Esophagus mucosa (tissue), 1 donor: Measurements from ENCODE around the gene AK8. TPM values are rescaled to one million over a fixed set of nuclear protein-coding genes. Genes with fewer than 3 reads are reported as not detected.
A peak's percentile ranks its signal among the peaks of the same experiment; 100 is the strongest.

Experiments used
- ATAC-seq: fragments of 200-7000 bp; cut with Tn5 transposase; one replicate; pipeline ENCODE4 v1.9.1; 2020
- total RNA-seq: library from RNA; stranded (reverse); gene quantifications from one replicate; pipeline ENCODE4 v1.2.4, GENCODE V29; 2023
- donor health status: DM: yes; HTN: yes; CAD: no.

AK8 gene
- total RNA-seq, 1 donor from 2014 or later: 1.7 TPM

DNA sequence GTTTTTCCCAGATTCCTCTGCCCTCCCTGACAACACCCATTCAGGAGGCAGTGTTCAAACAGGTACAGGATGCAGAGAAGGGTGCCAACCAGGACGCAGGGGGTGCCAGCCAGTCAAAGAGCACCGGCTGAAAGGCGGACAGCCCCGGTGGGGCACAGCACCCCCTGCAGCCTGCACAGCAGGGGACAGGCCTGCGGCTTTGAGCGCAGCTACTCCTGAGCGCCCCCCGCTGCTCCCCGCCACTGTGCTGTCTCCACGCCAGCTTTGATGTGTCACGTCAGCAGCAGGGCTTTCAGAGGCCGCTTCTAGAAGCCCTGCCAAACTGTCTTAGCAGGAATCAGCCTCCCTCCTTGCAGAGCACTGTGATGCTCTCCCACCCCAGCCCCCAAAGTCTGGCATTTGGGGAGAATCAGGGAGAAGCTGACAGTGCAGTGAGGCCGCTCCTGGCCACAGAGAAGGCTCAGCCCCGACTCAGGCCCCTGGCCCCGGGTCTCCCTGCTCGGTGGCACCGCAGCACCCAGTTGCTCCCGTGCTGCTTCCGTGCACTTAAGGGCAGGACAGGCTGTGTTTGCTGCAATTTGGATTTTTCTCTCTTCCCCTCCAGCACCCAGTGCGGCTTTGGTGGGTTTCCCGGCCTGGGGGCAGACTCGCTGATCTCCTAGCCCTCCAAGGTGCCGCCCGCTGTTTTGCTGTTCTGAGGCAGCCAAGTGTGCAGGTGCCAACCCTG is 20.3 kb downstream of the AK8 start:
- peak; percentile 38 for ATAC-seq

DNA sequence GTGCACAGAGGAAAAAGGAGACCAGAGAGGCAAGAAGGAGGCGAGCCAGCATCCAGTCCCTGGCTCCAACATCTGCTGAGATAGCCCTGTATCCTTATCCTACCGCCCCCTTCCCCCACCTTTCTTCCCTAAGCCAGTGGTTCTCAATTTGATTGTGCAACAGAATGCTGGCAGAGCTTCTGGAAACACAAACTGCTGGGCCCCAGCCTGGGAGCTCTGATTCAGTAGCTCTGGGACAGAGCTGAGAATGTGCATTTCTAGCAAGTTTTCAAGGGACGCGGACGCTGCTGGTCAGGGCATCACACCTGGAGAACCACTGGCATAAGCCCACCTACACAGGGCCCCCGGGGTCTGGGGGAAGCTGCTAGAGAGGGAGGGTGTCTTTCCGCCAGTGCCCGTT is 21.1 kb downstream of the AK8 start:
- ATAC-seq: no peak

DNA sequence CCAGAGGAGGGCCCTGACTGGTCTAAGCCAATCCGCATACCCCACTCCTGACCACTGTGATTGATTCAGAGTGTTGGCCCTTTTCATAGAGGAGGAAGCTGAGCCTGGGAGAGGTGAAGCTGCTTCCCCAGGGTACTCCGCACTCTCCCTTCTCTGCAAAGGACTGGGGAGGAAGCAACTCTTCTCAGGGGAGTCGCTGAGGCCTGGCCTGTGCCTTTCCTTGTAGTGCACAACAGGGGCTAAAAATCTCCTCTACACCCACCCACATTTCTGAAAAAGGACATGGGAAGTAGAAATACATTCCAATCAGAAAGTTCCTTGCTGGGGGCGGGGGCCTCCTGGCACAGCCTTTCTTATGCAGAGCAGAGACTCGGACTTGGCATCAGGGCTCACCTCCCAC is 22.2 kb downstream of the AK8 start:
- no peak for ATAC-seq

DNA sequence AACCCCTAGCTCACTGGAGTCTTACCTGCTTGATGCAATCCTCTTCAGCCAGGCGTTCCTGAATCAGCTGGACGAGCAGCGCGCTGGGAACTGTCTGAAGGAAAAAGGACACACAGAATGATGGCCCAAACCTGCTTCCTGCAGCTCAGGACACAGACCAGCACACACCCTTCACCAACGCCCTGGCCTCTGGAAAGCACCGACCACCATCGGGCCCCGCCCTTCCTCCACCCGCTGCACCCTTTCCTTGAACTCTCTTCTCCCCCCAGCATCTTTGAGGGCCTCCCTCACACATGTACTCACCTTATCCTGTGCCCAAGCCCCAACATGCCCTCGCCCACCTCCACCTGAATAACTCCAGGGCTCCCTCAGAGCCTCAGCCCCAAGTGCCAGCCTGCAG is 23.3 kb downstream of the AK8 start:
- peak; percentile 24 for ATAC-seq

DNA sequence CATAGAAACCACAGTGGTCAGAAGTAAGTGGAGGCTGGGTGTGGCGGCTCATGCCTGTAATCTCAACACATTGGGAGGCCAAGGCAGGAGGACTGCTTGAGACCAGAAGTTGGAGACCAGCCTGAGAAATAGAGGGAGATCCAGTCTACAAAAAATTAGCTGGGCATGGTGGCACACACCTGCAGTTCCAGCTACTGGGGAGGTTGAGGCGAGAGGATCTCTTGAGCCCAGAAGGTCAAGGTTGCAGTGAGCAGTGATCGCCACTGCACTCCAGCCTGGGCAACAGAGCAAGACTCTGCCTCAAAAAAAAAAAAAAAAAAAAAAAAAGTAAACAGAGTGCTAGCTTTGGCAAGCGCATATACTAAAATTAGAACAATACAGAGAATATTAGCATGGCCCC is 24.6 kb downstream of the AK8 start:
- no peak for ATAC-seq

DNA sequence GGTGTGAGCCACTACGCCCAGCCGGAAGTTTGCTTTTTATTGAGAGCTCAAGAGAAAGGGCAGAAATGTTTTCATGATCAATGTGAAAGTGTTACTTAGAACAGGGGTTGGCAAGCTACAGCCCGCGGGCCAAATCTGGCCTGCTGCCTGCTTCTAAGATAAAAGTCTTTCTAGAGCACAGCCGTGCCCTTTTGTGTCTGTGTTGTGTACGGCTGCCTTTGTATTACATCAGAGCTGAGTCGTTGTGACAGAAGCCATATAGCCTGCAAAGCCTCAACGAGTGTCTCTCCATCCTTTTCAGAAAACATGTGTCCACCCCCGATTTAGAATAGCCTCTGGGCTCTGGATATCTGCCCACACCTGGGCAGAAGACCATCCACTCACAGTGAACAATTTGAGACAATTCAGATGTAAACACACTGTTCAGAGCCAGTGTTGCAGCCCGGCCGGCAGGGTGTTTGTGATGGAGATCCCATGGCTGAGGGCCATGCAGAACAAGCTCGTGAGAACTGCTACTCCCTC is 28.8 kb downstream of the AK8 start:
- peak; percentile 71 for ATAC-seq

DNA sequence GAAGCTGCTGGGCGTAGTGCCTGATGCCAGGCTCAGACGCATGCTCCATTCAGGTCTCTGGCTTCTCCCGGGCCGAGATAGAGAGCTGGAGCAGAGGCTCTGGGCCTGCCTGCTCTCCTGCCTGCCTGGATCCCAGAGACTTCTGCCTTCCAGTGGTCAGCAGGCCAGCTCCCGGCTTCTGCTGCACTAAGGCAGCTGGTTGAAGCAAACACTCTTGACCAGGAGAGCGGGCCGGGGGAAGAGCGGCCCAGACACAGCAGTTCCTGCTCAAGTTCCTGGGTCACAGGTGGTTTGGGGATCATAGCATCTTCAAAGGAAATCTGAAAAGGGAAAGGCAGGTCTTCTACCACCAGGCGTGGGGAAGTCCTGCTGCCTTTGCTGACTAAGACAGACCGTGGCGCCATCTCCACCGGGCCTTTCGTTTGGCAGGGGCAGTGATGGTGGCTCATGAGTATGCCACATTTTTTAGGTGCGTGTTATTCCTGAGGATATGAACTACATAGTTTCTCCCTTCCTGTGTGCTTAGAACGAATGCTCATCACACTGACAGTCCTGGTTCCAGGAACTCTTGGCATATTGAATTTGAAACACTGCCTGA is 31.1 kb downstream of the AK8 start:
- no peak for ATAC-seq

DNA sequence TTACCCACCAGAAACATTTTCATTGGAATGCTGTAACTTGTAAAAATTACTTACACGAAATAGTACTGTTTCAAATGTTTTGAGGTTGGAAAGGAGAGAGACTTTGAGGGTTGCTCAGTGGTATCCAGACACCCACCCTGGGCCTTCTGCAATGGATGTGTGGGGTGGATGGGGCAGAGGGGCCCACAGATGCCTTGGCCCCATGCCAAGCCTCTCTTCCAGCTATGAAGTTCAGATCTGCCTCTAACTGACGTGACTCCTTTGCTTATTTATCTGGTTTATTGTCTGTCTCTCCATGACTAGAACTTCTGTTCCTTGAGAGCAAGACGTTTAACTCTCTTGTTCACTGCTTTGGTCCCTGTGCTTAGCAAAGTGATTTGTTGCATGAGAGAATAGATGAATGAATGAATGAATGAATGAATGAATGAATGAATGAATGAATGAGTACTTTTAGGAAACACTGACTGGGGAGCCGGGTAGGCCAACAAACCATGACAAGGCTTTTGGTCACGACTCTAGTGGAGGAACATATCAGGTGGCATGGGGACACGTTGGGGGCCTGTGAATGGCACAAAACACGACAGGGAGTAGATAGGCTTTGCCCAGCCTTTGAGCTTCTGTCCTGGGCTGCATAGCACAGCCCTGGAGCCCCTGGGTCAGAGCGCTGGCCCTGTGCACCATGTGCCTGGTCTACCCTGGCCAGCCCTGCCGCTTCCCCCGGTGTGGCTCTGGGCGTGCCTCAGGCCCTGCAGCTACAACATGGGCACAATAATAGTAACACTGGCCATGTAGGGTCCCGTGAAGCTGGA is 31.8 kb downstream of the AK8 start:
- ATAC-seq: peak; percentile 21

DNA sequence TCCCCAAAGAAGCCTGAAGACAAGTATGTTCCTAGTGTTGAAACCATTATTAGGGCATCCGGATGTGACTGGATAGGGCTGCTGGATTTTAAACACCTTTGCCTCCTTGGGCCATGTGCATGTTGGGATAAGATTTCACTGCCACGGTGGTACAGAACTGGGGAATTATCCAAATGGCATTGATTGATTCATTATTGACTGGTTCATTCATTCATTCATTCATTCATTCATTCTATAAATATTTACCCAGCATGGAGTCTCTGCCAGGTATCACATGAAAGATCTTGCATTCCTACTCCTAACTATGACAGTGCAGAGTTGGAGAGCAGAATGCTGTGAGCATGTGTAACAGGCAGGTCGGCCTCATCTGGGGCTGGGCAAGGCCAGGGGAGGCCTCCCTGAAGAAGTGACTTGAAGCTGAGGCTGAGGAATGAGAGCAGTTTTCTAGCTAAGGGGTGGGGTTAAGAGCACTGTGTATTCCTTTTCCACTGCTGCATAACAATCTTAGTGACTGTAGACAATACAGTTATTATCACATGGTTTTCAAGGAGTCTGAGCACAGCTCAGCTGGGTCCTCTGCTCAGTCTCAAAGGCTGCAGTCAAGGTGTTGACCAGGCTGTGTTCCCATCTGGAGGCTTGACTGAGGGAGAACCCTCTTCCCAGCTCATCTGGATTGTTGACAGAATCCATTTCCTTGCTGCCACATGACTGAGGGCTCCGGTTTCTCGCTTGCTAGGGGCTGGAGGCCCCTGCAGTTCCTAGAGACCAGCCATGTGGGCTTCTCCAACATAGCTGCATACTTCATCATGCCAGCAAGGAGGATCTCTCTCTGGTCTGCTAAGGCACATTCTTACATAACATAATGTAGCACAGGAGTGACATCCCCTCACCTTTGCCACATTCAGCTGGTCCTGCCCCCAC is 35.7 kb downstream of the AK8 start:
- no peak for ATAC-seq

DNA sequence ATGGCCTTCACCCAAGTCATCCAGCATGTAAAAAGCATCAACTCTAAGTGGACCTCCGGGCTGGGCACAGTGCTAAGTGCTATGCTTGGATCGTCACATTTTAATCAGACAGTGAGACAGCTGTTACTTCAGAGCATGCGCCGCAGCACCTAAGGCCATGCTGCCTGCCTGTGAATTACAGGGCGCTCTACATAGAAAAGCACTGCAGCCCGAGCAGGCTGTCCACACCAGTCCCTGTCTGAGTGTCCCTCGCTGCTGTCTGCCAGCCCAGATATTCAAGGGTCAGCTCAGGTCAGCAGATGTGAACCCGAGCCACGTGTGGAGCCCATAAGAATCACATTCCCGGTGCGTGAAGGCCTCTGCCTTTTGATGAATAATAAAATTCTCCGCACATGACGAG is 37.1 kb downstream of the AK8 start:
- no peak for ATAC-seq

DNA sequence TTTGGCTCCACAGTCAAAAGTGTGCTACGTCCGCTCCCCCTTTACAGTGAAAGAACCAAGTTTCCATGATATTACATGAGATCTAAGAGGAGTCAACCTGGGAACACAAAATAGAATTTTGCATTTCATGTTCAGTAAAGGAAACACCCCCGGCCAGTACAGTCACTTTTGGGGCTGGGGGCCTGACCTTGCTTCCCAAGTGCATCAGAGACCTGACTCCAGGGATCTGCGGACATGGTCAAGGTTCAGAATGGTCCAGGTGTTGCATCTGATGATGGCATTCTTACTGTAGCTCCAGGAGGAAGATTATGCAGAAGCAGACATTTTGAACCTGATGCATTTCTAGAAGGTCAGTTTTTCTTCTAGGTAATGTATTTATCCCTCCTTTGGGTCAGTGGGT is 39.8 kb downstream of the AK8 start:
- ATAC-seq: no peak

DNA sequence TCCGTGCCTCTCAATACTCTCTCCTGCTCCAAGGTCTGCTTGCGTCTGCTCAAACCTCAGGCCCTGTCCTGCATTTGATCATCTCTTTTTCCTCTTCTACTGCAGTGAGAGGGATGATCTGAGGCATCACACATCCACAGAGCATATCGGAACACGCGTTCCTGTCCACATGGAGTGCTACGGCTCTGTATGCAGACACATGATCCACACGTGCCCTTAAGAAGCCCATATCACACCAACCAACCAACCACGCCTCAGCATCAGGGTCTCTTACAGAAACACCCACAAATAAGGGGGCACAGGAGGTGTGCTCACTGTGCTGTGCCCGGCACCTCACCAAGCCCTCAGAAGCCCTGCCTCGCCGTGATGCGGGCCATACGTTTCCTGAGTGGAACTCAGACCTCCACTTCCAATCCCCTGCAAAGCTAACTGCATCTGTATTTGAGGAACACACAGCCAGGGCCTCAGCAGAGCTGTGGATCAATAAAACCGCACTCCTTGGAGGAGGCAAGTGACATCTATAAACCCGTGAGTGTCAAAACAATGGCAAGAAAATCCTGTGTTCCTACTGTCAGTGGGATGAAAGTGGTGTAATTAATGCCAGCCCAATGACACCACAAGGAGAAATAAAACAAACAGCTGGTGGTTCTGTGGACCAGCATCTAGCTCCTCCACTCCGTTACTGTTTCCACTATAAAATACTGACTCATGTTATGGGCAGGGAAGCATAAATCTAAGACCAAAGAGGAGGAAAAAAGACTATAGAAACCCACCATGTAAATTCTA is 40.4 kb downstream of the AK8 start:
- no peak for ATAC-seq

DNA sequence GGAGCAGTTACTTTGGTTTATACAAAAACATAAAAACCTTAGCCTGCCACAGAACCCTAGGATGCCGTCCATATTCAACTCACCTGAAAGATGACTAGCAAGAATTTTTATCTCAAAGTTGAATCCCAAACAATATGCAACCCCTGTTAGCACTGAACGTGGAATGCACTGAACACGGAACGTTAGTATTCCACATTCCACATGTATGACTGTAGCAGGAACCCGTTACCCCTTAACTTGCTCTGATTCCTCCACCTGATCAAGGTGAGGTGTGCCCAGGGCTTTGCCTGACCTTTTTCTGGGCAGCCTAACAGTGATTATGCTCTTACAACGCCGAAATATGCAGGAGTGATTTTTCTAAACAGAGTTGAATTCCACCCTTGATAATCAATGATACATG is 43.7 kb downstream of the AK8 start:
- no peak for ATAC-seq

DNA sequence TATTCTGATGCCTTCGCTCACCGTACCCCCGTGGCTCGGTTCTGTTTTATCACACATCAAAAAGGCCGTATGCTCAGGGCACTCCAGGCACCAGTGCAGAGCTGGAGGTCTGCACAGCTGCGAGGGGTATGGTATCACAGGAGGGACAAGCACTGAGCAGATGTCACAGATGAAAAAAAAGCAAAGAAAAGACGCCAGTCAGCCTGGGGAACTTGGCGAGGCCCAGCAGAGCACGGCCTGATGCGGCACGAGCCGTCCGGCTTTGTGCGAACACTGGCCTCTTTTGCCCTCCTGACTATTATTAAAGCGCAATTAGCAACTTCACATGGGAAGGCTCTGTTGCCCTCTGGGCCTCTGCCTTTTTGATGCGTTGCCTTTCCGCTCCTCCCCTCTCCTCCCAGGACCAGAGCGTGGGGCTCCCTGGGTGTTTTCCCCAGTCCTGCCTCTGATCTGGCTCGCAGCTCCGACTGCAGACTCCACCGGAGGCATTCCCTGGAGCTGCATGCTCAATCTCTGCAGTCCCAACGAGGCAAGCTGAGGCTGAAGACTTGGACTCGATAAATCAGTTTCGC is 44.4 kb downstream of the AK8 start:
- ATAC-seq: no peak

DNA sequence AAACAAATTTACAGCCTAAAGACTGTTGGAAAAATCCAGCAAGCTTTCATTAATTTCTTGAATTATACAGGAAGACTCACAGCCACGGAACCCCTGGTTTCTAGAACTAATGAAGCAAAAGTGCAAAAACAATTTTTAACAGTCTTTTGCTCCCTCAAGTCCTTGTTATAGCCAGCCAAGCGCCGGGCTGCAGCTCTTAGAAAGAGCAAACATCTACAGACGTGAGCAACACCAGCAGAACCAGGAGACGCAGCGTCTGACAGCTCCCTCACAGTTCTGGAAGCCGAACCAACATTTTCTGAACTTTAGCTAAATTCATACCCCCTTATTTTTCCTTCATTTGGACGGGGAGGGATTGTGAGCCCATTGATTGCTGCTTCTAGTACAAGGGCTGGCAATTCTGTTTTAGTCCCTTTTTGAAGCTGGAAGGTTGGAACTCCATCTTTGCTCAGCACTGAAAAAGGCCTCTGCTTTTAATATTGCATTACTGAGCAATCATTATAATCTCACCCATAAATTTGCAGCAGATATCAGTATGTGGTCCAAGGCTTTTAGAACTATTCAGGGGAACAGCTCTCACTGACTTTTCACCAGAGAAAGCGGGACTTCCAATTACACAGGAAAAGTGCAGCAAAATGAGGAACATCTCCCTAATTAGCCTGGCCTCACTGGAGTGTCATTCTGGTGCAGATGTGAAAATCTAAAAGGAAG is 45.8 kb downstream of the AK8 start:
- no peak for ATAC-seq

DNA sequence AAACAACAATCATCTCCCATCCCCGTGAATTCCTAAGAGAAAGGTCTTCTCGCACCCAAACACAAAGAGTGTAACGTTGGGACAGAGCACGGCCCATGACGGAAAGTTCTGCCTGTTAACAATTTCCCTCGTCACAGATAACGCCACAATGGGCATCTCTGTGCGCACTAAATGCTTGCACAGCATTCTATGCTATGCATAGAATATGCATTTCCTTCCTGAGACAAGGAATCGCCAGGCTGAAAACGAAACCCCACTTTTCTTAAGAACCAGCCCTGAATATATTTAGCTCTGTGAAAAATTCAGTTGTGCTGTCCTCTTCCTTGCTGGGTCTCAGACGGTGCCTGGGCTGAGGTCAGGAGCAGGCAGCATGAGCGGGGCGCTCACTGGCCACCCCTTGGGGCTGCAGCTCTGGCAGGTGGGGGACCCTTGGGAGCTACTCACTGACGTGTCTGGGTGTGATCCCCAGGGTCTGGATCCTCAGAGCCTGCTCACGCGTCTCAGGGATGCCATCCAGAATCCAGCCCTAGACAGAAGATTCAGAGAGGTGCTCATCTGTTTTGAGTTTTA is 49.8 kb downstream of the AK8 start:
- no peak for ATAC-seq

DNA sequence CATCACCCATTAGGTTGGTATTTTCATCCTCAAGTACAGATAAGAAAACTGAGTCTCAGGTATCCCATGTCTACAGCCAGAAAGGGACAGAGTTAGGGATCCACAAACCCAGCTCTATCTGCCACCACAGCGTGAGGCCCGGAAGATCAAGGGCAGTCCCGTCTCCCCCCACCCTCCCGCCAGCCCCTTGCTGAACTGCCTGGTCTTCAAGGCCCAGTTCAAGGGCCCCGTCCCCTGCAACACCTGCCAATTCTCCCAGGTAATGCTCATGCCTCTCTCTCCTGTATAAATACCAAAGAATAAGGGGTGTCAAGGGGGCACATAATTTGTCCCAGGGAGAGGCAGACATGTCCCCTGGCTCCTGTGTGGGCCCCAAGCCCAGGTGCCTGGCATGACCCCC is 50.7 kb downstream of the AK8 start:
- ATAC-seq: no peak

DNA sequence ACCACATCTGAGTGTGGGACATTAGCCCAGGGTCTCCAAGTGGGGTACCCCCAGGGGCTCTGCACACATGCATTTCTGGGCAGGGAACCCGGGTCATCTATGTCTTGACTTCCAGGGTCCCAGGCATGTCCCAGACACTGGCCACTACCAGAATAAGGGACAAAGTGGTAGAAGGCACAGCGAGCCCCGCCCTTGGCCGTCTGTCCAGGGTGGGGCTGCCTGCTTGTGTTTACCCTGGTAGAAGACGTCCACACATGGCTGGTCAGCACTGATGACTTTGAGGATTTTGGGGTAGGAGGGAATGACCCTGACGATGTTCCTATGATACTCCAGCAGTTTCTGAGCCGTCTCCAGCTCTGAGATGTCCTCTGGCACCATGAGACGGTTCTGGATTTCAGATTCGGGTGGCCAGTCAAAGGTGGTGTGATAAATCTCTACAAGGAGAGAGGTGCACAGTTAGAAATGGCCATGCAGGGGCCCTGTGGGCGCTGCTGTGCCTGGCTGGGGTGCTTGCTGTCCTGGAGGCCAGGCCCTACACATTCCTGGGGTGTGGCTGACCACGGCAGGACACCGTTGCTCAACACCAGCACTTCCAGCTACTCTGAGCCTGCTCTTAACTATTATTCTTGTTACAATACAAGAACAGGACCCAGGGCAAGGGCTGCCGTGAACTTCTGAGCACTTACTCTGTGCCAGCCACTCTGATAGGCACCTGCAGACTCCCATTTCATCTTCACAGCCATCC is 51.3 kb downstream of the AK8 start:
- ATAC-seq: peak; percentile 50

DNA sequence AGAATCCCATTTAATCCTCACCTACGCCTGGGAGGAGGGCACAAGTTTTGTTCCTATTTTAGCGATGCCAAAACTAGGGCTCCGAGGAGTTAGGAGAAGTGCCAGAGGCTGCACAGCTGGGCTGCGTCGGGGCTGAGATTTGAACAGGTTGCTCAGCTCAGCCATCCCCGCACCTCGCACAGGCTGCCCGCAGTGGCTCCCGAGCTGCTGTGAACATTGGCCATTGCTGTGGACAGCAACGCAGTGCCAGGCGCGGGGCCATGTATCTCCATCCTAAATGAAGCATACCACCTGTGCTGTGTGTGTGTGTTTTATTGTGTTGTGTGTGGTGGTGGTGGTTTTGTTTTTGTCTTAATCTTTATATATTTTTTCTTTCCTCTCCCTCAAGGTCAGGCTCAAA is 52.0 kb downstream of the AK8 start:
- no peak for ATAC-seq

DNA sequence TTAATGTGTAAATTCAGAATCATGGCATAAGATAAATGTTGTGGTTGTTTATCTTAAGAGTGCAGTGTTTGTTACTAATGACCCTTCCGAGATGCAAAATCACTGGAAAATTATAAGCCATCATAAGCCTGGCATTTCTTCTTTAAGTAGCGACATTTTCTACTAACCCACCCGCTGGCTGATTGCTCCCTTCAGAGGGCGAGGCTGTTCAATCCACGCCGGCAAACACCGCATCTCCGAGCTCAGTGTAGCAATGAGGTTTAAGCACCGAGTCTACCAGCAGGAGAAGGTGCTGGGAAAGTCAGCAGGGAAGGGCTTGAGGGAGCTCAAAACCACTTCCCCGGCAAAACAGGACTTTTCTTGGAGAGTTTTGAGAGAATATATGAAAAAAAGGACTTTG is 52.7 kb downstream of the AK8 start:
- ATAC-seq: no peak
